A673 (cell line): ENCODE data around the gene CREB5. TPM values are rescaled to one million over a fixed set of nuclear protein-coding genes. Genes with fewer than 3 reads are reported as not detected.

Source experiments
- BruUV-seq: library from RNA; stranded (reverse); fragments of 400-500 nt; replicated peaks from 2 replicates; lab custom pipeline; 2021; lab: Mats Ljungman, UMichigan
- CTCF ChIA-PET: fragments of 300-600 bp; sonication (Branson Sonifier 250); formaldehyde crosslinking; loops from one replicate; lab custom pipeline; 2022; ENCODE audit warnings: antibody characterized with exemption; lab: Charles Lee
- POLR2A ChIA-PET: fragments of 300-600 bp; sonication (Branson Sonifier 250); formaldehyde crosslinking; loops from one replicate; lab custom pipeline; 2022; ENCODE audit warnings: antibody characterized with exemption; ENCODE audit not compliant: low non-redundant PET; lab: Charles Lee
- DNase-seq: peaks from one replicate; pipeline ENCODE4 v3.0.0-alpha.2; 2015; ENCODE audit warnings: low spot score
- H3K27ac ChIP-seq: fragments of 200-600 bp; sonication (generic); 2 replicates; pipeline ENCODE4 v1.5.1; 2016; ENCODE audit warnings: mixed run types, low read depth, mild to moderate bottlenecking, mixed read lengths, antibody characterized with exemption, low read length; ENCODE audit not compliant: poor library complexity, severe bottlenecking
- H3K27me3 ChIP-seq: fragments of 200-600 bp; sonication (generic); replicated peaks from 2 replicates; pipeline ENCODE4 v1.6.1; 2017; ENCODE audit warnings: mixed run types, low read depth, mild to moderate bottlenecking, mixed read lengths, antibody characterized with exemption, low read length; ENCODE audit not compliant: insufficient read depth, poor library complexity
- H3K36me3 ChIP-seq: fragments of 200-600 bp; sonication (generic); 2 replicates; pipeline ENCODE4 v1.6.1; 2016; ENCODE audit warnings: mixed run types, mild to moderate bottlenecking, mixed read lengths, antibody characterized with exemption, low read length; ENCODE audit not compliant: insufficient read depth, poor library complexity, severe bottlenecking
- H3K4me1 ChIP-seq: fragments of 200-600 bp; sonication (generic); 2 replicates; pipeline ENCODE4 v1.6.1; 2017; ENCODE audit warnings: mixed run types, mild to moderate bottlenecking, mixed read lengths, antibody characterized with exemption, low read length; ENCODE audit not compliant: insufficient read depth, poor library complexity, severe bottlenecking
- H3K4me3 ChIP-seq: fragments of 200-600 bp; sonication (generic); 2 replicates; pipeline ENCODE4 v1.5.1; 2016; ENCODE audit warnings: low read depth, mixed run types, mild to moderate bottlenecking, mixed read lengths, low read length; ENCODE audit not compliant: poor library complexity, severe bottlenecking
- H3K9me3 ChIP-seq: fragments of 200-600 bp; sonication (generic); 2 replicates; pipeline ENCODE4 v1.6.1; 2016; ENCODE audit warnings: mixed run types, low read depth, mild to moderate bottlenecking, mixed read lengths, antibody characterized with exemption, low read length; ENCODE audit not compliant: poor library complexity, severe bottlenecking
- CTCF ChIP-seq: fragments of 300-800, 200-600 bp; sonication (generic); conservative IDR thresholded peaks from 2 replicates; pipeline ENCODE4 v1.5.1; 2017; ENCODE audit warnings: low read depth, mild to moderate bottlenecking, antibody characterized with exemption, low read length, moderate library complexity, mixed read lengths
- EZH2 ChIP-seq: fragments of 200-600 bp; sonication (generic); IDR thresholded peaks from 2 replicates; pipeline ENCODE4 v1.6.1; 2017; ENCODE audit warnings: borderline replicate concordance, low read depth, mild to moderate bottlenecking, mixed read lengths, antibody characterized with exemption, low read length; ENCODE audit not compliant: poor library complexity, severe bottlenecking
- intact Hi-C: fragments of 100-400 bp; cut with micrococcal nuclease; formaldehyde crosslinking; loops from one replicate; pipeline ENCODE4 v1.10.0; 2022; ENCODE audit not compliant: unreplicated experiment
- total RNA-seq: library from RNA; stranded (reverse); gene quantifications from 2 replicates; pipeline ENCODE4 v1.2.3, GENCODE V29; 2021

CREB5 gene
- total RNA-seq, 1 experiment from 2014 or later: 10.3 TPM

GRCh38 chr7:28836716-28837115 is 424.4 kb downstream of the CREB5 start:
- intact Hi-C loops: no loop called here
- CTCF ChIA-PET: no interaction called here
- H3K27me3 ChIP-seq: no peaks in the 10 kb centered on the region
- no peak overlapping the region for H3K4me3 ChIP-seq
- no TSS peak for BruUV-seq
- no peak for DNase-seq
- H3K36me3 ChIP-seq: no peaks in the 10 kb centered on the region
- H3K4me1 ChIP-seq: no peaks in the 10 kb centered on the region
- no peak overlapping the region for H3K27ac ChIP-seq
- POLR2A ChIA-PET: no interaction called here
- no peak for TF ChIP-seq EZH2
- no peak for TF ChIP-seq CTCF
- no peaks in the 10 kb centered on the region for H3K9me3 ChIP-seq

- H3K27ac ChIP-seq: no peak overlapping the region
- no peak for DNase-seq
- ChIA-PET CTCF (no interaction called here), POLR2A (no interaction called here)
- no peaks in the 10 kb centered on the region for H3K27me3 ChIP-seq
- H3K4me3 ChIP-seq: no peak overlapping the region
- no peaks in the 10 kb centered on the region for H3K36me3 ChIP-seq
- no peaks in the 10 kb centered on the region for H3K4me1 ChIP-seq
- intact Hi-C loops: no loop called here
- TF ChIP-seq CTCF (no peak), EZH2 (no peak)
- BruUV-seq: no TSS peak
- no peaks in the 10 kb centered on the region for H3K9me3 ChIP-seq
These were observed 424.9 kb downstream of the CREB5 start for GRCh38 chr7:28837216-28837615.

- no TSS peak for BruUV-seq
- Histone ChIP-seq H3K4me3 (no peak overlapping the region), H3K4me1 (no peaks in the 10 kb centered on the region), H3K9me3 (no peaks in the 10 kb centered on the region), H3K27me3 (peaks cover 8% of the 10 kb centered on the region), H3K36me3 (no peaks in the 10 kb centered on the region), H3K27ac (no peak overlapping the region)
- intact Hi-C loops: no loop called here
- peak; percentile 60 for TF ChIP-seq CTCF
- no peak for TF ChIP-seq EZH2
- peak; percentile 10 for DNase-seq
- CTCF ChIA-PET: no interaction called here
- POLR2A ChIA-PET: no interaction called here
These were observed 428.3 kb downstream of the CREB5 start for GRCh38 chr7:28840592-28840995.
